SK-N-MC (cell line): Measurements from ENCODE around the gene KPNA1.

Experiments used
- EZH2 ChIP-seq: fragments of 200-600 bp; sonication (generic); IDR thresholded peaks from one replicate; pipeline ENCODE4 v1.6.1; 2017; ENCODE audit warnings: antibody characterized with exemption
- FOXP2 ChIP-seq: optimal IDR thresholded peaks from 2 replicates; pipeline ENCODE3; 2011; ENCODE audit warnings: mild to moderate bottlenecking, moderate library complexity; ENCODE audit not compliant: insufficient read depth; ENCODE audit errors: extremely low read length, control extremely low read depth
- POLR2AphosphoS5 ChIP-seq: IDR thresholded peaks from 2 replicates; pipeline ENCODE4 v1.6.1; 2012; ENCODE audit warnings: mild to moderate bottlenecking, low read depth, low read length, borderline replicate concordance

DNA sequence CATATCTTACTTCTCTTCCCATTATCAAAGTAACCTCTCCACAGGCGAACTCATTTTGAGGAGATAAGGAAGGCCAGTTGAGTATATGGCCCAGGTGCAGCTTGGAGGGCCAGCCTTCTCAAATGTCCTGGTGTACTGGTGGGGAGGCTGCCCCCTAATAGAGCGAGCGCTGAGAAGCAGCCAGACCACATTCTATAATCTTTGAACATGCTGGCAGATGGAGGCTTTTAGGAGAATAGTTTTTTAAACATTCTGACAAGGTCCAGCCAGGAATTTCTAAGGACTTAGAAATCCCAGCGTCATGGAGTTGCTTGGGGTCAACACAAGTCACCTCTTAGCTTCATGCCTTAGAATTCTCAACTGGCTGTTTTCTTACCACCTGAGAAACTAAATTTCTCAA, 104.6 kb downstream of the KPNA1 start:
- TF ChIP-seq POLR2AphosphoS5 (no peak), EZH2 (no peak), FOXP2 (no peak)
